ENCODE results near the gene CFB. TPM values are rescaled to one million over a fixed set of nuclear protein-coding genes. Genes with fewer than 3 reads are reported as not detected.

CFB gene
- total and polyA plus RNA-seq, 9 of the 15 experiments (the other 6 are each of a cell fraction or from before 2014, with no cell fraction given), result 0.08 to 0.91 (median 0.22) TPM; not detected in 4

DNA sequence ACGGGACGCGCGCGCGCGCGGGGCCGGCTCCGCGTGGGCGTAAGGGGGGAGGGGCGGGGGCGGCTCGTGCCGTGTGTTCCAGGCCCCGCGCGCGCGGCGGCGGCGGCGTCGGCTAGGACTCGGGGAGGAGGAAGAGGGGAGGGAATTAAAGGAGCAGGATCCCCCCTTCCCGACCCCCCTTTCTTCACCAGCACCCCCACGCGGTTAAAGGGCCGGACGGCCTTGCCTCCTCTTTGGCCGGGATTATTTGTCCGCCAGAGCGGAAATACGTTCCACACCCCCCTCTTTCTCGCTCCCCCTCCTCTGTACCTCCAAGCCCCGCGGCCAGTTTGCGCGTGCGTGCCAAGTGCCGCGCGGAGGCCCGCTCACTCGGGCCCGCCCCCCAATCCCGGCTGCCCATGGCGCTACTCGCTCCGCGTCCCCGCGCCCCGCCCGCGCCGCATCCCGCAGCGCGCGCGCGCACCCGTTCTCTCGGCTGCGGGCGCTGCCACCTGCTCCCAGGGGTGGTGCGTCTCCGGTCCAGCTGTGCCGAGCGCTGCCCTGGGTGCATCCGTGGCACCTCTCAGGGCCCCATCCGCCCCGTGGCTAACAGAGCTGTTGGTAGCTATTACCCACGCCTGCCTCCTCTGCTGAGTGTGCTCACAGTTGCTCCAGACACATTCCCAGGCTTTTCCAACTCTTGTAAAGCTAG is 43.8 kb upstream of the CFB start, which contains the start of gene ZBTB12 (continued):
- TF ChIP-seq JUND (IDR thresholded peaks at IDR 0.05; ENCODE audit: borderline replicate concordance, low read depth, low read length) (peak; percentile 58), JUND (tag; IDR thresholded peaks at IDR 0.05; ENCODE audit: borderline replicate concordance, low read depth, low read length) (peak; percentile 25; the same call in 1 of the 3 replicates), ZBTB17 (CRISPR knock-in tag; IDR thresholded peaks at IDR 0.05) (peak; percentile 78; the same call in 1 of the 2 replicates), SPI1 (IDR thresholded peaks at IDR 0.05; ENCODE audit: borderline replicate concordance, low read depth, low read length) (0 out of 2 replicates have a peak, but pooled peaks have one; percentile 18), PHF8 (IDR thresholded peaks at IDR 0.05; ENCODE audit: borderline replicate concordance, low read length) (peak; percentile 60; the same call in 1 of the 2 replicates), HIVEP1 (CRISPR knock-in tag; IDR thresholded peaks at IDR 0.05) (no peak), ZSCAN32 (CRISPR knock-in tag; IDR thresholded peaks at IDR 0.05) (0 out of 2 replicates have a peak, but pooled peaks have one; percentile 10), MIER1 (IDR thresholded peaks at IDR 0.05; ENCODE audit: low read depth) (no peak), SMAD1 (IDR thresholded peaks at IDR 0.05; ENCODE audit: low read depth, low read length, partially characterized antibody) (peak; percentile 15), KLF6 (CRISPR knock-in tag; IDR thresholded peaks at IDR 0.05; ENCODE audit: borderline replicate concordance) (no peak), RBM22 (IDR thresholded peaks at IDR 0.05; ENCODE audit: low read depth, low read length, poor library complexity, severe bottlenecking) (peak; percentile 58), ZNF175 (CRISPR knock-in tag; IDR thresholded peaks at IDR 0.05; ENCODE audit: low read depth) (0 out of 2 replicates have a peak, but pooled peaks have one; percentile 54), PURB (CRISPR knock-in tag; IDR thresholded peaks at IDR 0.05; ENCODE audit: low read depth) (no peak), PML (IDR thresholded peaks at IDR 0.05; ENCODE audit: low read length) (0 out of 2 replicates have a peak, but pooled peaks have one; percentile 32)
- TF ChIP-seq, protein P1, sequence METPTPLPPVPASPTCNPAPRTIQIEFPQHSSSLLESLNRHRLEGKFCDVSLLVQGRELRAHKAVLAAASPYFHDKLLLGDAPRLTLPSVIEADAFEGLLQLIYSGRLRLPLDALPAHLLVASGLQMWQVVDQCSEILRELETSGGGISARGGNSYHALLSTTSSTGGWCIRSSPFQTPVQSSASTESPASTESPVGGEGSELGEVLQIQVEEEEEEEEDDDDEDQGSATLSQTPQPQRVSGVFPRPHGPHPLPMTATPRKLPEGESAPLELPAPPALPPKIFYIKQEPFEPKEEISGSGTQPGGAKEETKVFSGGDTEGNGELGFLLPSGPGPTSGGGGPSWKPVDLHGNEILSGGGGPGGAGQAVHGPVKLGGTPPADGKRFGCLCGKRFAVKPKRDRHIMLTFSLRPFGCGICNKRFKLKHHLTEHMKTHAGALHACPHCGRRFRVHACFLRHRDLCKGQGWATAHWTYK (CRISPR knock-in tag; IDR thresholded peaks at IDR 0.05), result peak; percentile 86
- TF ChIP-seq, protein P2, sequence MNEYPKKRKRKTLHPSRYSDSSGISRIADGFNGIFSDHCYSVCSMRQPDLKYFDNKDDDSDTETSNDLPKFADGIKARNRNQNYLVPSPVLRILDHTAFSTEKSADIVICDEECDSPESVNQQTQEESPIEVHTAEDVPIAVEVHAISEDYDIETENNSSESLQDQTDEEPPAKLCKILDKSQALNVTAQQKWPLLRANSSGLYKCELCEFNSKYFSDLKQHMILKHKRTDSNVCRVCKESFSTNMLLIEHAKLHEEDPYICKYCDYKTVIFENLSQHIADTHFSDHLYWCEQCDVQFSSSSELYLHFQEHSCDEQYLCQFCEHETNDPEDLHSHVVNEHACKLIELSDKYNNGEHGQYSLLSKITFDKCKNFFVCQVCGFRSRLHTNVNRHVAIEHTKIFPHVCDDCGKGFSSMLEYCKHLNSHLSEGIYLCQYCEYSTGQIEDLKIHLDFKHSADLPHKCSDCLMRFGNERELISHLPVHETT (CRISPR knock-in tag; conservative IDR thresholded peaks at IDR 0.05 in 1 of 2, IDR thresholded peaks at IDR 0.05 in 1 of 2), result peak in 1 of 2 experiments; percentile 86; a peak in 2 of 4 replicates
- TF ChIP-seq, protein P3, sequence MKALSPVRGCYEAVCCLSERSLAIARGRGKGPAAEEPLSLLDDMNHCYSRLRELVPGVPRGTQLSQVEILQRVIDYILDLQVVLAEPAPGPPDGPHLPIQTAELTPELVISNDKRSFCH (CRISPR knock-in tag; IDR thresholded peaks at IDR 0.05), result no peak
- TF ChIP-seq, protein P3 (tag; IDR thresholded peaks at IDR 0.05), result peak; percentile 86; the same call in 1 of the 2 replicates
- TF ChIP-seq, protein P4, sequence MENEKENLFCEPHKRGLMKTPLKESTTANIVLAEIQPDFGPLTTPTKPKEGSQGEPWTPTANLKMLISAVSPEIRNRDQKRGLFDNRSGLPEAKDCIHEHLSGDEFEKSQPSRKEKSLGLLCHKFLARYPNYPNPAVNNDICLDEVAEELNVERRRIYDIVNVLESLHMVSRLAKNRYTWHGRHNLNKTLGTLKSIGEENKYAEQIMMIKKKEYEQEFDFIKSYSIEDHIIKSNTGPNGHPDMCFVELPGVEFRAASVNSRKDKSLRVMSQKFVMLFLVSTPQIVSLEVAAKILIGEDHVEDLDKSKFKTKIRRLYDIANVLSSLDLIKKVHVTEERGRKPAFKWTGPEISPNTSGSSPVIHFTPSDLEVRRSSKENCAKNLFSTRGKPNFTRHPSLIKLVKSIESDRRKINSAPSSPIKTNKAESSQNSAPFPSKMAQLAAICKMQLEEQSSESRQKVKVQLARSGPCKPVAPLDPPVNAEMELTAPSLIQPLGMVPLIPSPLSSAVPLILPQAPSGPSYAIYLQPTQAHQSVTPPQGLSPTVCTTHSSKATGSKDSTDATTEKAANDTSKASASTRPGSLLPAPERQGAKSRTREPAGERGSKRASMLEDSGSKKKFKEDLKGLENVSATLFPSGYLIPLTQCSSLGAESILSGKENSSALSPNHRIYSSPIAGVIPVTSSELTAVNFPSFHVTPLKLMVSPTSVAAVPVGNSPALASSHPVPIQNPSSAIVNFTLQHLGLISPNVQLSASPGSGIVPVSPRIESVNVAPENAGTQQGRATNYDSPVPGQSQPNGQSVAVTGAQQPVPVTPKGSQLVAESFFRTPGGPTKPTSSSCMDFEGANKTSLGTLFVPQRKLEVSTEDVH (IDR thresholded peaks at IDR 0.05; ENCODE audit: low read depth, partially characterized antibody), result no peak
- TF ChIP-seq, protein P5, sequence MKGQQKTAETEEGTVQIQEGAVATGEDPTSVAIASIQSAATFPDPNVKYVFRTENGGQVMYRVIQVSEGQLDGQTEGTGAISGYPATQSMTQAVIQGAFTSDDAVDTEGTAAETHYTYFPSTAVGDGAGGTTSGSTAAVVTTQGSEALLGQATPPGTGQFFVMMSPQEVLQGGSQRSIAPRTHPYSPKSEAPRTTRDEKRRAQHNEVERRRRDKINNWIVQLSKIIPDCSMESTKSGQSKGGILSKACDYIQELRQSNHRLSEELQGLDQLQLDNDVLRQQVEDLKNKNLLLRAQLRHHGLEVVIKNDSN (CRISPR knock-in tag; IDR thresholded peaks at IDR 0.05), result no peak
